ENCODE measurements around the gene MRS2.

DNA sequence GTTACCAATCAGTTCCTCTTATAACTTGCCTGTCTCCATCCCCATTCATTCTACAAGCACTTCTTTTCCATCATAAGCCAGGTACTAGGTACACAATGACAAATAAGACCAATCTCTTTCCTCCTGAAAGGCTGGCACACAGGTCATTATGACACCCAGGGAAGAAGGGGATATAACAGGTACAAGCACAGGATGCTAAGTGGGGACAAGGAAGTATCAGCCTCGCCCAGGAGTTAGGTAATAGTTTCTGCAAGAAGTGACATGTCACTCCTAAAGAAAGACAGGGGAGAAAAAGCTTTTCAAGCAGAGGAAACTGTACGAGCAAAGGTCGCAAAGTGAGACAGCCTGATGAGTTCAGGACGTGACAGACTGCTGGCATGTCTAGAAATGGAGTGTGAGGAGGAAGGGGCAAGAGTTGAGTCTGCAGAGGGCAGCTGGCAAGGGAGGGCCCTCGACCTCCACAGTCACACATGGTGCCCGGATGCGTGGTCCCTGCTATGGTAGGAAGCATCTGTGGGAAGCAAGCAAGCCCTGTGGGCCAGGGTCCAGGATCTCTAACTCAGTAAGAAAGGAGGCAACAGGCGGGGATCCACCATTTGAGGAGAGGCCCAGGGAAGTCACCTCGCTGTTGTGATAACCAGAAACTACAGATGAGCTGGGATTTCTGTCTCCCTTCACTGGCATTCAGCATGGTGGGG is 46.2 kb downstream of the MRS2 start:
- TF ChIP-seq EZH2 (IDR thresholded peaks at IDR 0.05; ENCODE audit: low read length, unreplicated experiment) (no peak), EZH2phosphoT487 (IDR thresholded peaks at IDR 0.05; ENCODE audit: borderline replicate concordance, low read length) (no peak)
- TF ChIP-seq, protein P1, sequence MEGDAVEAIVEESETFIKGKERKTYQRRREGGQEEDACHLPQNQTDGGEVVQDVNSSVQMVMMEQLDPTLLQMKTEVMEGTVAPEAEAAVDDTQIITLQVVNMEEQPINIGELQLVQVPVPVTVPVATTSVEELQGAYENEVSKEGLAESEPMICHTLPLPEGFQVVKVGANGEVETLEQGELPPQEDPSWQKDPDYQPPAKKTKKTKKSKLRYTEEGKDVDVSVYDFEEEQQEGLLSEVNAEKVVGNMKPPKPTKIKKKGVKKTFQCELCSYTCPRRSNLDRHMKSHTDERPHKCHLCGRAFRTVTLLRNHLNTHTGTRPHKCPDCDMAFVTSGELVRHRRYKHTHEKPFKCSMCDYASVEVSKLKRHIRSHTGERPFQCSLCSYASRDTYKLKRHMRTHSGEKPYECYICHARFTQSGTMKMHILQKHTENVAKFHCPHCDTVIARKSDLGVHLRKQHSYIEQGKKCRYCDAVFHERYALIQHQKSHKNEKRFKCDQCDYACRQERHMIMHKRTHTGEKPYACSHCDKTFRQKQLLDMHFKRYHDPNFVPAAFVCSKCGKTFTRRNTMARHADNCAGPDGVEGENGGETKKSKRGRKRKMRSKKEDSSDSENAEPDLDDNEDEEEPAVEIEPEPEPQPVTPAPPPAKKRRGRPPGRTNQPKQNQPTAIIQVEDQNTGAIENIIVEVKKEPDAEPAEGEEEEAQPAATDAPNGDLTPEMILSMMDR (conservative IDR thresholded peaks at IDR 0.05; ENCODE audit: low read depth, low read length) = no peak
